HG03196 (cell line): ENCODE measurements around the gene VAV3.

Experiments
- ATAC-seq: cut with Tn5 transposase; IDR thresholded peaks from one replicate; pipeline ENCODE4 v1.9.1; 2021; ENCODE audit not compliant: unreplicated experiment

Gene VAV3

GRCh38 chr1:107547363-107548155, 417.4 kb downstream of the VAV3 start:
- no peak for ATAC-seq

- ATAC-seq = no peak
These were observed 418.4 kb downstream of the VAV3 start for GRCh38 chr1:107546576-107546975.

- no peak for ATAC-seq
These were observed 419.1 kb downstream of the VAV3 start for GRCh38 chr1:107545879-107546278.

- ATAC-seq = no peak
These were observed 419.9 kb downstream of the VAV3 start for GRCh38 chr1:107545056-107545577.

- no peak for ATAC-seq
These were observed 420.7 kb downstream of the VAV3 start for GRCh38 chr1:107544285-107544684.

- no peak for ATAC-seq
These were observed 423.6 kb downstream of the VAV3 start for GRCh38 chr1:107541412-107541811.

GRCh38 chr1:107538502-107538901, 426.5 kb downstream of the VAV3 start:
- no peak for ATAC-seq

- ATAC-seq = no peak
These were observed 428.7 kb downstream of the VAV3 start for GRCh38 chr1:107536266-107536665.

- ATAC-seq = no peak
These were observed 429.9 kb downstream of the VAV3 start for GRCh38 chr1:107535091-107535490.

GRCh38 chr1:107534632-107535031, 430.3 kb downstream of the VAV3 start:
- ATAC-seq = no peak

GRCh38 chr1:107533436-107533835, 431.5 kb downstream of the VAV3 start:
- ATAC-seq = no peak

GRCh38 chr1:107532318-107532717, 432.7 kb downstream of the VAV3 start:
- no peak for ATAC-seq

GRCh38 chr1:107531065-107531908, 433.7 kb downstream of the VAV3 start:
- ATAC-seq = no peak

- ATAC-seq = no peak
These were observed 434.4 kb downstream of the VAV3 start for GRCh38 chr1:107530543-107530942.

- ATAC-seq = peak; percentile 95
These were observed 435.4 kb downstream of the VAV3 start for GRCh38 chr1:107529511-107530149.

- ATAC-seq = no peak
These were observed 438.3 kb downstream of the VAV3 start for GRCh38 chr1:107526524-107527198.

- no peak for ATAC-seq
These were observed 439.0 kb downstream of the VAV3 start for GRCh38 chr1:107525961-107526360.

GRCh38 chr1:107525145-107525544, 439.8 kb downstream of the VAV3 start:
- ATAC-seq = no peak

GRCh38 chr1:107524301-107524700, 440.7 kb downstream of the VAV3 start:
- ATAC-seq = no peak

GRCh38 chr1:107523736-107524135, 441.2 kb downstream of the VAV3 start:
- no peak for ATAC-seq

- no peak for ATAC-seq
These were observed 441.9 kb downstream of the VAV3 start for GRCh38 chr1:107523061-107523460.
